HAP-1 (cell line): ENCODE data around the gene RAD9A.
A peak's percentile ranks its signal among the peaks of the same experiment; 100 is the strongest.

Source experiments
- DNase-seq, 2 experiments: peaks; one replicate each; pipeline ENCODE4 v3.0.0-alpha.2; 2016 to 2020; ENCODE audit warnings: low spot score in 2 of 2
- H3K27me3 ChIP-seq: fragments of 250-450 bp; sonication (Bioruptor Pico); 2 replicates; pipeline ENCODE4 v1.5.1; 2020; ENCODE audit warnings: low read depth, mild to moderate bottlenecking, moderate library complexity
- H3K36me3 ChIP-seq: fragments of 250-450 bp; sonication (Bioruptor Pico); replicated peaks from 2 replicates; pipeline ENCODE4 v1.5.1; 2020; ENCODE audit warnings: mild to moderate bottlenecking
- H3K4me1 ChIP-seq: fragments of 250-450 bp; sonication (Bioruptor Pico); 2 replicates; pipeline ENCODE4 v1.5.1; 2020; ENCODE audit warnings: mild to moderate bottlenecking
- H3K4me3 ChIP-seq: fragments of 250-450 bp; sonication (Bioruptor Pico); 2 replicates; pipeline ENCODE4 v1.5.1; 2020; ENCODE audit warnings: mild to moderate bottlenecking, moderate library complexity
- H3K9me3 ChIP-seq: fragments of 250-450 bp; sonication (Bioruptor Pico); 2 replicates; pipeline ENCODE4 v1.5.1; 2020; ENCODE audit warnings: mild to moderate bottlenecking, moderate library complexity
- in situ Hi-C: fragments of 300-500 bp; cut with MboI; formaldehyde crosslinking; loops from 3 replicates; pipeline ENCODE4 v1.14.3; 2020; ENCODE audit warnings: low sequenced_read_pairs, inconsistent platforms, mixed read lengths

The RAD9A gene

GRCh38 chr11:67375320-67376055, 16.3 kb upstream of the RAD9A start:
- Histone ChIP-seq H3K27me3 (peaks cover 3% of the 10 kb centered on the region; the same call in 1 of the 2 replicates), H3K4me1 (peaks cover 8% of the 10 kb centered on the region)
- in situ Hi-C loops, result no loop called here

GRCh38 chr11:67376063-67376820, 15.5 kb upstream of the RAD9A start:
- in situ Hi-C loops, result no loop called here
- H3K4me1 ChIP-seq, result peaks cover 8% of the 10 kb centered on the region
- H3K27me3 ChIP-seq, result peaks cover 3% of the 10 kb centered on the region; the same call in 1 of the 2 replicates
- DNase-seq, result no peak
- no peaks in the 10 kb centered on the region for H3K36me3 ChIP-seq
- H3K9me3 ChIP-seq, result no peaks in the 10 kb centered on the region
- no peak overlapping the region for H3K4me3 ChIP-seq

More at GRCh38 chr11:67375320-67376055, 16.3 kb upstream of the RAD9A start:
- no peaks in the 10 kb centered on the region for H3K9me3 ChIP-seq
- H3K4me3 ChIP-seq, result no peak overlapping the region
- no peak for DNase-seq
- H3K36me3 ChIP-seq, result no peaks in the 10 kb centered on the region

- H3K9me3 ChIP-seq, result no peaks in the 10 kb centered on the region
- DNase-seq, result no peak
- H3K36me3 ChIP-seq, result no peaks in the 10 kb centered on the region
- H3K4me1 ChIP-seq, result peaks cover 8% of the 10 kb centered on the region
- in situ Hi-C loops, result no loop called here
- peaks cover 3% of the 10 kb centered on the region; the same call in 1 of the 2 replicates for H3K27me3 ChIP-seq
- H3K4me3 ChIP-seq, result no peak overlapping the region
Measured at GRCh38 chr11:67376873-67377808, 14.6 kb upstream of the RAD9A start.

- no peak overlapping the region for H3K4me3 ChIP-seq
- DNase-seq, result no peak
- peaks cover 8% of the 10 kb centered on the region for H3K4me1 ChIP-seq
- H3K36me3 ChIP-seq, result no peaks in the 10 kb centered on the region
- in situ Hi-C loops, result no loop called here
- H3K27me3 ChIP-seq, result peaks cover 3% of the 10 kb centered on the region; the same call in 1 of the 2 replicates
- no peaks in the 10 kb centered on the region for H3K9me3 ChIP-seq
Measured at GRCh38 chr11:67378544-67378943, 13.2 kb upstream of the RAD9A start.

GRCh38 chr11:67379061-67380058, 12.4 kb upstream of the RAD9A start:
- DNase-seq, result no peak
- Histone ChIP-seq H3K36me3 (no peaks in the 10 kb centered on the region), H3K4me1 (peaks cover 2% of the 10 kb centered on the region), H3K4me3 (no peak overlapping the region), H3K9me3 (no peaks in the 10 kb centered on the region), H3K27me3 (peaks cover 3% of the 10 kb centered on the region; the same call in 1 of the 2 replicates)
- in situ Hi-C loops, result loop anchor here (5.0 kb wide), 1 partner anchor 117 kb away; no protein-coding TSS in a partner anchor

- Histone ChIP-seq H3K27me3 (peaks cover 7% of the 10 kb centered on the region), H3K36me3 (no peaks in the 10 kb centered on the region), H3K4me1 (no peaks in the 10 kb centered on the region), H3K9me3 (no peaks in the 10 kb centered on the region), H3K4me3 (no peak overlapping the region)
- in situ Hi-C loops, result loop anchor here (5.0 kb wide), 1 partner anchor 119 kb away; no protein-coding TSS in a partner anchor
- no peak for DNase-seq
Measured at GRCh38 chr11:67381244-67381972, 10.4 kb upstream of the RAD9A start.

GRCh38 chr11:67382276-67383136, 9.3 kb upstream of the RAD9A start:
- peaks cover 6% of the 10 kb centered on the region for H3K27me3 ChIP-seq
- no peaks in the 10 kb centered on the region for H3K36me3 ChIP-seq
- H3K4me3 ChIP-seq, result no peak overlapping the region
- in situ Hi-C loops, result loop anchor here (5.0 kb wide), 1 partner anchor 120 kb away; no protein-coding TSS in a partner anchor
- no peaks in the 10 kb centered on the region for H3K4me1 ChIP-seq
- DNase-seq, result peak; percentile 60 to 86
- no peaks in the 10 kb centered on the region for H3K9me3 ChIP-seq

GRCh38 chr11:67384851-67385366, 6.9 kb upstream of the RAD9A start:
- no peaks in the 10 kb centered on the region for H3K36me3 ChIP-seq
- DNase-seq, result no peak
- H3K9me3 ChIP-seq, result no peaks in the 10 kb centered on the region
- in situ Hi-C loops, result loop anchor here (5.0 kb wide), 1 partner anchor 123 kb away; no protein-coding TSS in a partner anchor
- H3K27me3 ChIP-seq, result peaks cover 6% of the 10 kb centered on the region
- no peaks in the 10 kb centered on the region for H3K4me1 ChIP-seq
- H3K4me3 ChIP-seq, result no peak overlapping the region

GRCh38 chr11:67387069-67387468, 4.7 kb upstream of the RAD9A start:
- Histone ChIP-seq H3K9me3 (no peaks in the 10 kb centered on the region), H3K4me3 (no peak overlapping the region), H3K36me3 (no peaks in the 10 kb centered on the region), H3K4me1 (no peaks in the 10 kb centered on the region; the same call in 1 of the 2 replicates), H3K27me3 (peaks cover 6% of the 10 kb centered on the region)
- no peak for DNase-seq
- in situ Hi-C loops, result no loop called here

GRCh38 chr11:67387518-67387917, 4.3 kb upstream of the RAD9A start:
- Histone ChIP-seq H3K9me3 (no peaks in the 10 kb centered on the region), H3K4me3 (no peak overlapping the region), H3K27me3 (peaks cover 6% of the 10 kb centered on the region), H3K4me1 (no peaks in the 10 kb centered on the region; the same call in 1 of the 2 replicates), H3K36me3 (no peaks in the 10 kb centered on the region)
- in situ Hi-C loops, result no loop called here
- no peak for DNase-seq

GRCh38 chr11:67389477-67389876, 2.3 kb upstream of the RAD9A start:
- Histone ChIP-seq H3K4me3 (no peak overlapping the region), H3K27me3 (peaks cover 6% of the 10 kb centered on the region), H3K36me3 (peaks cover 10% of the 10 kb centered on the region), H3K4me1 (no peaks in the 10 kb centered on the region; the same call in 1 of the 2 replicates), H3K9me3 (no peaks in the 10 kb centered on the region)
- in situ Hi-C loops, result no loop called here
- DNase-seq, result peak; percentile 44 to 80
